ENCODE measurements around the gene WDR83.

The WDR83 gene

DNA sequence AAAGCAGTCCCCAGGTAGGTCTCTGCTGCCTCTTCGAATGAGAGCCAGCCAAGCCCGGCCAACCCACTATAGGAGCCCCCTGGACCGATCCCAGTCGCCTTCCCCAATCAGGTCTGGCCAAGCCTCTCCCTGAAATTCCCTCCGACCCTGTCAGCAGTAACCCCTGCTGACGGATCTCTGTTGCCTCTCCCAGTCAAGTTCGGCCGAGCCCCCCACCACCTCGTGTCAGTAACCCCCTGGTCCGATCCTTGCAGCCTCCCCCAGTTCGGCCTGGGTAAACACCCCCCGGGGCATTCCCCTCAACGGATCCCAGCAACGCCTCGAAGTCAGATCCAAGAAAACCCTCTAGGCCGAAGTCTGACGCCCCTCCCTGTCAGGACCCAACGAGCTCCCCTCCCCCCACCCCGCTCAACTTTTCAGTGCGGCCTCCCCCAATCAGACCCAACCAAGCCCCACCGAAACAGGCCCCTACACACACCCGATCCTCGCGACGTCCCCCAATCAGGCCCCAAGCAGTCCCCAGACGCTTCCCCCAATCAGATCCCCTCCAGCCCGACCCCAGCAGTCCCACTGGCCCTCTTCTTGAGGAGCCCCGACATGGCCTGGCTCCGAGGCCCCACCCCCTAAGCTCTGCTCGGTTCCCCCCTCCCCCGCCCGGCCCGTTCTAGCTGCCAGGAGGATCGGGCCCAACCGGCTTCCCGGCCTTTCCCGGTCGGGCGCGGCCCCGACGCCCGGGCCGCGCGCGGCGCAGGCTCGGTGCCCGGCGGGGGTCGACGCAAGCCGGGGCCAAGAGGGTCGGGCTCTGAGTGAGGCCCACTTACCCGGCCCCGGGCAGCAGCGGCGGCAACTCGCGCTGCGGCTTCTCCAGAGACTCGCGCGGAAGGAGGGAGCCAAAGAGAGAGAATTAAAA lies 55.3 kb downstream of the WDR83 start:
- H3K4me1 ChIP-seq (ENCODE audit: control insufficient read depth in 5 of 5, insufficient read depth in 5 of 5, low read length in 5 of 5) = peaks cover 12 to 40% (median 35%) of the 10 kb centered on the region in 5 donors

DNA sequence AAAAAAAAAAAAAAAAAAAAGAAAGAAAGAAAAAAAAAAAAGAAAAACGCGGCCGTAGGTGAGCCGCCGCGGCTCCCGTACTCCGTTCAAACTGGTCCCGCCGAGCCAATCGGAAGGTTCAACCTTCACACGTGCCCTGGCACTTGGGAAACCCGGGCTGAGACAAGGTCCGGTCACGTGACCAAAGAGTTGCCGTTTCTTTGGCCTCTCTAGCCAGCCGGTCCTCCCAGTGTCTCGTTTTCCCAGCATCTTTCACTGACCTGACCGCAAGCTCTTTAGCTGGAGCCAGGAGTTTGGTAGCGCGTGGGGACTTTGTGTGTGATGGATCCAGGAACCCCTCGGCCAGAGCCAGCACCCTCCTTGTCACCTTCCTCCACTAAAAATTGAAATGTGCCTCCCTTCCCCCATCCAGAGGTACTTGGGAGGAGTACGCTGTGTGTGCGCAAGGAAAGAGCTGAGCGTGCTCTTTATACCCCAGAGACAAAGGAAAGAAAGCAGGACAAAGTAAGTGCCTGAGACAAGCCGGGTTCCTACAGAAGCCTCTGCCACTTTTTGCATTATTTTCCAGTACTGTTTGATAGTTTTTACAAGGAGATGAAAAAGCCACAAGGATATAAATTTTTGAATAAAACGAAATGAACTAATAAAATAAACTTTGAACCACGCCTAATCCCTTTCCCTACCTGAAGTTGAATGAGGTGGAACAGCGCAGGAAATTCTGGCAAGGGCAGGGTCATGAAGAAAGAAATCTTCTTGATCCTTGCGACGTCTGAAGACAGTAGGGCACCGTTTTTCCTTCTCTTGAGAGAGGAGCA lies 56.2 kb downstream of the WDR83 start:
- Histone ChIP-seq H3K27ac (ENCODE audit: low read depth, low read length) (peak overlapping the region; percentile 92), H3K4me1 (ENCODE audit: control insufficient read depth in 5 of 5, insufficient read depth in 5 of 5, low read length in 5 of 5) (peaks cover 12 to 40% (median 35%) of the 10 kb centered on the region in 5 donors), H3K9ac (ENCODE audit: low read length in 5 of 5) (peak overlapping the region; percentile 63 to 97 (median 78)), H3K9me3 (ENCODE audit: control insufficient read depth in 5 of 5, low read length in 5 of 5) (no peaks in the 10 kb centered on the region), H3K27me3 (ENCODE audit: control insufficient read depth in 5 of 5, insufficient read depth in 4 of 5, low read length in 5 of 5) (no peaks in the 10 kb centered on the region), H3K4me3 (ENCODE audit: low read depth in 1 of 5, low read length in 5 of 5) (peak overlapping the region; percentile 71 to 82 (median 78)), H3K36me3 (ENCODE audit: control insufficient read depth in 5 of 5, insufficient read depth in 5 of 5, low read length in 5 of 5) (peaks cover 0 to 17% (median 10%) of the 10 kb centered on the region in 5 donors)

More for the DNA sequence above, 55.3 kb downstream of the WDR83 start:
- peak overlapping the region; percentile 66 to 98 (median 96) for H3K9ac ChIP-seq (ENCODE audit: low read length in 5 of 5)
- H3K4me3 ChIP-seq (ENCODE audit: low read depth in 1 of 5, low read length in 5 of 5) = peak overlapping the region; percentile 71 to 89 (median 78)
- no peaks in the 10 kb centered on the region for H3K27me3 ChIP-seq (ENCODE audit: control insufficient read depth in 5 of 5, insufficient read depth in 4 of 5, low read length in 5 of 5)
- H3K27ac ChIP-seq (ENCODE audit: low read depth, low read length) = peak overlapping the region; percentile 92
- H3K9me3 ChIP-seq (ENCODE audit: control insufficient read depth in 5 of 5, low read length in 5 of 5) = no peaks in the 10 kb centered on the region
- peaks cover 0 to 21% (median 15%) of the 10 kb centered on the region in 5 donors for H3K36me3 ChIP-seq (ENCODE audit: control insufficient read depth in 5 of 5, insufficient read depth in 5 of 5, low read length in 5 of 5)

DNA sequence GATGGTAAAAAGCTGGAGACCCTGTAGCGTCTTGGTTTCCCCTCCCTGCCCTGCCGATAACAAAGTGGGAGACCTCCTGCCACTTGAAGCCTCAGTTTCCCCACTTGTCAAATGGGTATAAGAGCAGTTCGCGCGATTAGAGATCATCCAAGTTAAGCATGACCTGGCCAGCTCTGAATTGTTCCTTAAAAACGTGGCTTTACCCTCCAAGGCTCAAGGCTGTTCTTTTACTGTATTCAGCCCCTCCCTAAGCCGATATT lies 56.7 kb downstream of the WDR83 start:
- Histone ChIP-seq H3K27ac (ENCODE audit: low read depth, low read length) (peak overlapping the region; percentile 92), H3K9ac (ENCODE audit: low read length in 5 of 5) (peak overlapping the region; percentile 63 to 97 (median 78)), H3K27me3 (ENCODE audit: control insufficient read depth in 5 of 5, insufficient read depth in 4 of 5, low read length in 5 of 5) (no peaks in the 10 kb centered on the region), H3K9me3 (ENCODE audit: control insufficient read depth in 5 of 5, low read length in 5 of 5) (no peaks in the 10 kb centered on the region), H3K4me1 (ENCODE audit: control insufficient read depth in 5 of 5, insufficient read depth in 5 of 5, low read length in 5 of 5) (peaks cover 12 to 40% (median 35%) of the 10 kb centered on the region in 5 donors), H3K36me3 (ENCODE audit: control insufficient read depth in 5 of 5, insufficient read depth in 5 of 5, low read length in 5 of 5) (peaks cover 0 to 16% (median 13%) of the 10 kb centered on the region in 5 donors), H3K4me3 (ENCODE audit: low read depth in 1 of 5, low read length in 5 of 5) (peak overlapping the region; percentile 63 to 82 (median 75))

DNA sequence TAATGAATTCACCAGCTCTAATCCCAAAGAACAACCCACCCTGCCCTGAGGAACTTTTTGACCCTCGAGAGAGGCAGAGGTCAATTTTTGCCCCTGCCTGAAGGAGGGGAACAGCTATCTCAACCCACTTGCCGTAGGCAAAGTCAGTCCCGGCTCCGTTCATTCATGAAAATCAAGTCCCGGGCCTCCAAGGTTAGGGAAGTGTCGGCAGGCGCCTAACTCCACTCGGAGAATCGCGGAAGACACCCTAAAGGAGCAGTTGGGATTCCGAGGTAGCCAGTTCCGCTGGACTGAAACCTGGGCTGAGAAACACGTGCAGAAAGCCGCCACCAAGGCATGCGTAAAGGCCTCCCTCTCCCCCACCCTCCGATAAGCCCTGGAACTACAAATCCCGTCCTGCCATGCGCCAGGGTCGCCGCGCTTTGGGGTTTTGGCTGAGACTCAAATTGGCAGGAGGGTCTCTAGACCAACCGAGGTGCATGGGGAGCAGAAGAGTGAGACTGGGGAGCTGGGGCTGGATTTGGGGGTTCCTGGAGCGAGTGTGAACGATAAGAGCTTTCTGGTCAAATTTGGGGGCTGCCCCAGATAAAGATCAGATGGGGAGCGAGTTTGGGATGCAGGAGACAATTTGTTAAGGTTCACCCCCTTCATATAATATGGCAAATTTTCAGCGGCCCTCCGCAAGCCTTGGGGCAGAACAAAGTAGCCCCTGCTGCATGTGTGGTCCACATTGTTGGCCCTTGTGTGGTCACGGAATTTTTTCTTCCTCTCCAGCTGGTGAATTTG lies 57.2 kb downstream of the WDR83 start, which contains the start of gene TNPO2:
Gene TNPO2, minus strand, starts transcription at position 292 of the 786 bp plus-strand sequence. CDS start 2,955 bp downstream, outside the sequence.
- Histone ChIP-seq H3K27ac (ENCODE audit: low read depth, low read length) (peak within 1 kb of the TSS; percentile 92), H3K36me3 (ENCODE audit: control insufficient read depth in 5 of 5, insufficient read depth in 5 of 5, low read length in 5 of 5) (peaks cover 0 to 15% (median 12%) of the 10 kb centered on the region in 5 donors), H3K4me3 (ENCODE audit: low read depth in 1 of 5, low read length in 5 of 5) (peak within 1 kb of the TSS; percentile 63 to 82 (median 75)), H3K9me3 (ENCODE audit: control insufficient read depth in 5 of 5, low read length in 5 of 5) (no peaks in the 10 kb centered on the region), H3K27me3 (ENCODE audit: control insufficient read depth in 5 of 5, insufficient read depth in 4 of 5, low read length in 5 of 5) (no peaks in the 10 kb centered on the region), H3K9ac (ENCODE audit: low read length in 5 of 5) (peak within 1 kb of the TSS; percentile 63 to 97 (median 78)), H3K4me1 (ENCODE audit: control insufficient read depth in 5 of 5, insufficient read depth in 5 of 5, low read length in 5 of 5) (peaks cover 12 to 36% (median 35%) of the 10 kb centered on the region in 5 donors)

Measured in subcutaneous abdominal adipose tissue (tissue), 5 donors.